Mesendoderm (in vitro differentiated cells): Measurements from ENCODE around the gene ZG16.
"Not testable (repeated sequence)": the region's sequence is repeated elsewhere in the genome, so short reads cannot be mapped to it uniquely, and the experiment has no call there.

Experiments used
- DNase-seq: peaks from one replicate; pipeline ENCODE4 v3.0.0; 2013
- H2AK5ac ChIP-seq: 2 replicates; pipeline ENCODE4 v1.6.1; 2013; ENCODE audit warnings: low read length, inconsistent platforms
- H2BK120ac ChIP-seq: 2 replicates; pipeline ENCODE4 v1.6.1; 2013; ENCODE audit warnings: low read depth, mild to moderate bottlenecking, low read length, moderate library complexity, mixed read lengths
- H2BK15ac ChIP-seq: replicated peaks from 2 replicates; pipeline ENCODE4 v1.6.1; 2013; ENCODE audit warnings: low read depth, mild to moderate bottlenecking, moderate library complexity
- H2BK5ac ChIP-seq: 2 replicates; pipeline ENCODE4 v1.6.1; 2013; ENCODE audit warnings: low read length, inconsistent platforms
- H3K18ac ChIP-seq: 2 replicates; pipeline ENCODE4 v1.6.1; 2013; ENCODE audit warnings: mild to moderate bottlenecking, low read length, mixed read lengths
- H3K23ac ChIP-seq: one replicate; pipeline ENCODE4 v1.6.1; 2013; ENCODE audit warnings: low read length
- H3K27ac ChIP-seq: 2 replicates; pipeline ENCODE4 v1.5.1; 2013; ENCODE audit warnings: low read depth, mild to moderate bottlenecking, inconsistent platforms, low read length, moderate library complexity
- H3K27me3 ChIP-seq: 2 replicates; pipeline ENCODE4 v1.6.1; 2013; ENCODE audit warnings: low read length, control low read depth, mild to moderate bottlenecking, inconsistent platforms; ENCODE audit not compliant: insufficient read depth, poor library complexity
- H3K36me3 ChIP-seq: 2 replicates; pipeline ENCODE4 v1.6.1; 2013; ENCODE audit warnings: low read length, inconsistent platforms; ENCODE audit not compliant: control insufficient read depth, insufficient read depth
- H3K4ac ChIP-seq: one replicate; pipeline ENCODE4 v1.6.1; 2013; ENCODE audit warnings: low read depth, mild to moderate bottlenecking, low read length, moderate library complexity
- H3K4me1 ChIP-seq: 2 replicates; pipeline ENCODE4 v1.6.1; 2013; ENCODE audit warnings: low read depth, low read length, inconsistent platforms; ENCODE audit not compliant: control insufficient read depth
- H3K4me2 ChIP-seq: 2 replicates; pipeline ENCODE4 v1.6.1; 2013; ENCODE audit warnings: low read length
- H3K4me3 ChIP-seq: 2 replicates; pipeline ENCODE4 v1.5.1; 2013; ENCODE audit warnings: mild to moderate bottlenecking, low read length
- H3K56ac ChIP-seq: one replicate; pipeline ENCODE4 v1.6.1; 2013; ENCODE audit warnings: low read length
- H3K79me1 ChIP-seq: 2 replicates; pipeline ENCODE4 v1.6.1; 2013; ENCODE audit warnings: low read length, inconsistent platforms
- H3K79me2 ChIP-seq: 2 replicates; pipeline ENCODE4 v1.6.1; 2013; ENCODE audit warnings: mild to moderate bottlenecking, low read length; ENCODE audit not compliant: control insufficient read depth, insufficient read depth
- H3K9ac ChIP-seq: 2 replicates; pipeline ENCODE4 v1.6.1; 2013; ENCODE audit warnings: low read length, inconsistent platforms
- H4K5ac ChIP-seq: one replicate; pipeline ENCODE4 v1.6.1; 2013; ENCODE audit warnings: low read length
- H4K8ac ChIP-seq: one replicate; pipeline ENCODE4 v1.6.1; 2013; ENCODE audit warnings: low read depth, mild to moderate bottlenecking, control low read depth, low read length, moderate library complexity
- WGBS: extraction: QIAGEN DNeasy Blood & Tissue Kit; methylation state at CpG from one replicate; pipeline ENCODE4 v1.1.7; 2013; ENCODE audit warnings: low lambda C conversion rate, missing lambda C conversion rate; ENCODE audit not compliant: insufficient coverage; ENCODE audit errors: extremely low coverage; 5-methylcytosine and 5-hydroxymethylcytosine counted together

ZG16 gene

DNA sequence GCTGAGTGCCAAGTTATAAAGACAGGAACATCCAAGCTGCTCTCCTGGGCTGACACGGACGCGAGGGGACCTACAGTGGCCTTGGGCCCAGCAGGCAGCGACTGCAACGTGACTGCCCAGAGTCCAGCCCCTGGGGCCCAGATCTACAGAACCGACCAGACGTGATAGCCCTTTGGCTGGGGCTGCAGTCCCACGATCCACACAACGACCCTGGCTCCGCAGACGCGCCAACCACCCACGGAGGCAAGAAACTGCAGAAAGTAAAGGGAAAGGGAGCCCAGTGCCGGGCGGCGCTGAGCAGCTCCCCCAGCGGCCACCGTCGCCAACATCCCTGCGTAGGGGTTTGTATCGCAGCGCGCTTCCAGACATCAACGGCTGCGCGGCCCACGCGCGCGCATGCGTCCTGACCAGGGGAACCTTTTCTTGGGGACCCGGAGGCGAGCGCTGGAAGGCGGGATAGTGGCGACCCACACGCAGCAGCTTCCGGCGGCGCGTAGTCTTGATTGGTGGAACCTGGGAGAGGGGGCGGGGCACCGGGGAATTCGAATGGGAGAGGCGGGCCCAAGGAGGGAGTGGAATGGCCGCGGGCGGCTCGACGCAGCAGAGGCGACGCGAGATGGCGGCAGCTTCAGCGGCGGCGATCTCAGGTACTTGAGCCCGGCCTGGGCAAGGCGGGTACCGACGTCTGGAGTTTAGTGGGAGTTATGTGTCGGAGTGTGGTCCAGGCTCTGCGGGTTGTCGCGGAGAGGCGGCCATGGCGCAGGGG, 12.3 kb downstream of the ZG16 start, which contains the start of gene KIF22:
Gene KIF22, plus strand, starts transcription at position 569 of the 766 bp plus-strand sequence. Its CDS starts 9 bp downstream, at position 578.
- H3K23ac ChIP-seq = peak within 1 kb of the TSS; percentile 97
- H2BK5ac ChIP-seq = peak within 1 kb of the TSS; percentile 69
- peak within 1 kb of the TSS; percentile 91 for H3K4ac ChIP-seq
- H4K8ac ChIP-seq = no peak within 1 kb of the TSS
- peak within 1 kb of the TSS; percentile 87 for H4K5ac ChIP-seq
- peaks cover 22% of the 10 kb centered on the region for H3K79me1 ChIP-seq
- no peaks in the 10 kb centered on the region for H3K27me3 ChIP-seq
- peak within 1 kb of the TSS; percentile 35 for H3K18ac ChIP-seq
- DNase-seq = peak; percentile 99
- H3K36me3 ChIP-seq = peaks cover 2% of the 10 kb centered on the region
- peak within 1 kb of the TSS; percentile 97 for H3K9ac ChIP-seq
- H3K27ac ChIP-seq = peak within 1 kb of the TSS; percentile 22
- H2BK120ac ChIP-seq = no peak within 1 kb of the TSS
- H2AK5ac ChIP-seq = peak within 1 kb of the TSS; percentile 88
- no CpG with 5 or more reads among the region's 67 CpGs for WGBS
- H3K4me3 ChIP-seq = peak within 1 kb of the TSS; percentile 96
- peaks cover 46% of the 10 kb centered on the region for H3K79me2 ChIP-seq
- H3K56ac ChIP-seq = peak within 1 kb of the TSS; percentile 97
- H3K4me2 ChIP-seq = peak within 1 kb of the TSS; percentile 93
- no peak within 1 kb of the TSS for H2BK15ac ChIP-seq
- H3K4me1 ChIP-seq = peaks cover 12% of the 10 kb centered on the region

GRCh38 chr16:29790949-29791844, 13.1 kb downstream of the ZG16 start:
- Histone ChIP-seq H3K4me1 (peaks cover 12% of the 10 kb centered on the region), H2BK120ac (no peak overlapping the region), H3K27ac (peak overlapping the region; percentile 22), H3K79me1 (peaks cover 24% of the 10 kb centered on the region), H3K4me2 (peak overlapping the region; percentile 93), H2BK15ac (no peak overlapping the region), H3K27me3 (no peaks in the 10 kb centered on the region), H4K8ac (no peak overlapping the region), H3K36me3 (peaks cover 2% of the 10 kb centered on the region), H3K4ac (peak overlapping the region; percentile 82), H2BK5ac (peak overlapping the region; percentile 29), H2AK5ac (peak overlapping the region; percentile 88), H3K56ac (peak overlapping the region; percentile 94), H3K79me2 (peaks cover 49% of the 10 kb centered on the region), H3K9ac (peak overlapping the region; percentile 96), H3K18ac (peak overlapping the region; percentile 35), H3K23ac (no peak overlapping the region), H3K4me3 (peak overlapping the region; percentile 96), H4K5ac (no peak overlapping the region)
- DNase-seq = no peak
- no CpG with 5 or more reads among the region's 31 CpGs for WGBS

DNA sequence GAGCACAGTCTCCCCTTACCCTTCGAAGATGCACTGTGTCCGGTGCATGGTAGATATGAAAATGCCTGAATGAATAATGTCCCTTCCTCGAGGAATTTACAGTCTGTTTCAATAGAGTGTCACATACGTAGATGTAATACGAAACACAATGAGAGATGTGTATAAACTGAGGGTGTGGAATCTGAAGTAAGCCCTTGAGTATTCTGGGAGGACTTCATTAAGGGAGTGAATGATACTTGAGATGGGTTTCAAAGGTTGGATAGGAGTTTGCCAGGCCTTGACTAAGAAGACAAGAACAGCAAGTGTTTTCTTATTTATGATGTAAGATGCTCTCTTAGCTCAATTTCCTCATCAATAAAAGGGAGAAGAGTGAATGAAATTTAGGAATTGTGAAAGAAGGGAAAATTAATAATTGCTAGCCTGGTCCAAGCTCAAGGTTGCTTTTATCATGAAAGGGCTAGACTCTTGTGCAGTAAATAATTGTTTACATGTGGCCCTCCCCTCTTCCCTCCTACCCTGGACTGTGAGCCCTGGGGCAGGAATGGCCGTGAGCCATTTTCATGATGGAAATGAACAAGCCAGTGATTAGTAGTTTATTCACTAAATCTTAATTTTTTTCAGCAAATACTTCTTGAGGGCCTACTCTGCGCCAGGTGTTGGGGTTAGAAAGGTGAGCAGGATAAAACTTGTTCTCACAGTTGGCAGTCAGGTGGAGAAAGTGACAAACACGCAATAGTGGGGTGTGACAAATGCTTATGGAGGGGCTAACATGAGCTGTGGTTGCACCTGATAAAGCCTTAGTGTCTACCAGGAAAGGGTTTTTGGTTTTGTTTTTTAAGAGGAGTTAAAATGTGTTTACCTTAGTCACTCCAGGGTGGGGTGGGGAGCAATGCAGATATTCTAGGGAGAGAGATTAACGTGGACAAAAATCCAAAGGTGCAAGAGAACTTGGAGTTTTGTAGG, 14.1 kb downstream of the ZG16 start:
- H4K8ac ChIP-seq = no peak overlapping the region
- H3K56ac ChIP-seq = peak overlapping the region; percentile 94
- H4K5ac ChIP-seq = no peak overlapping the region
- no peak overlapping the region for H3K27ac ChIP-seq
- no peak overlapping the region for H2BK15ac ChIP-seq
- peak overlapping the region; percentile 88 for H2AK5ac ChIP-seq
- peaks cover 7% of the 10 kb centered on the region for H3K36me3 ChIP-seq
- H3K4me3 ChIP-seq = peak overlapping the region; percentile 96
- no peak overlapping the region for H3K4ac ChIP-seq
- H3K4me2 ChIP-seq = peak overlapping the region; percentile 93
- H3K9ac ChIP-seq = peak overlapping the region; percentile 96
- no peak for DNase-seq
- H3K4me1 ChIP-seq = peaks cover 12% of the 10 kb centered on the region
- H3K27me3 ChIP-seq = no peaks in the 10 kb centered on the region
- no peak overlapping the region for H2BK5ac ChIP-seq
- no peak overlapping the region for H3K18ac ChIP-seq
- WGBS = no CpG with 5 or more reads among the region's 9 CpGs
- H2BK120ac ChIP-seq = no peak overlapping the region
- H3K79me1 ChIP-seq = peaks cover 30% of the 10 kb centered on the region
- H3K79me2 ChIP-seq = peaks cover 49% of the 10 kb centered on the region
- peak overlapping the region; percentile 50 for H3K23ac ChIP-seq

- H3K36me3 ChIP-seq, DNase-seq, H3K27me3 ChIP-seq, H3K4ac ChIP-seq, H3K56ac ChIP-seq, H2AK5ac ChIP-seq, H4K8ac ChIP-seq, H3K18ac ChIP-seq, H3K23ac ChIP-seq, H2BK15ac ChIP-seq, H3K9ac ChIP-seq, H3K4me3 ChIP-seq, H2BK120ac ChIP-seq, H3K4me2 ChIP-seq, H3K27ac ChIP-seq, H4K5ac ChIP-seq, H2BK5ac ChIP-seq: not testable (repeated sequence)
- no CpG with 5 or more reads among the region's 18 CpGs for WGBS
- Histone ChIP-seq H3K4me1 (peaks cover 12% of the 10 kb centered on the region), H3K79me1 (peaks cover 30% of the 10 kb centered on the region), H3K79me2 (peaks cover 49% of the 10 kb centered on the region)
Measured at GRCh38 chr16:29793153-29793552, 15.1 kb downstream of the ZG16 start.

- no peak overlapping the region for H3K27ac ChIP-seq
- H3K4me1 ChIP-seq = peaks cover 12% of the 10 kb centered on the region
- H3K36me3 ChIP-seq = peaks cover 10% of the 10 kb centered on the region
- no peak overlapping the region for H4K8ac ChIP-seq
- H3K79me1 ChIP-seq = peaks cover 30% of the 10 kb centered on the region
- H3K79me2 ChIP-seq = peaks cover 49% of the 10 kb centered on the region
- no peak overlapping the region for H2AK5ac ChIP-seq
- H3K27me3 ChIP-seq = no peaks in the 10 kb centered on the region
- H2BK5ac ChIP-seq = no peak overlapping the region
- H3K23ac ChIP-seq = peak overlapping the region; percentile 75
- H4K5ac ChIP-seq = no peak overlapping the region
- no peak overlapping the region for H3K56ac ChIP-seq
- no peak overlapping the region for H3K4ac ChIP-seq
- H3K4me3 ChIP-seq = no peak overlapping the region
- DNase-seq = no peak
- H3K4me2 ChIP-seq = no peak overlapping the region
- H2BK15ac ChIP-seq = no peak overlapping the region
- H3K18ac ChIP-seq = no peak overlapping the region
- H3K9ac ChIP-seq = no peak overlapping the region
- no CpG with 5 or more reads among the region's 3 CpGs for WGBS
- H2BK120ac ChIP-seq = no peak overlapping the region
Measured at GRCh38 chr16:29794231-29794710, 16.2 kb downstream of the ZG16 start.
